Mucosa of descending colon (tissue), 3 donors: Measurements from ENCODE around the gene MOB1B. TPM values are rescaled to one million over a fixed set of nuclear protein-coding genes. Genes with fewer than 3 reads are reported as not detected.
"Not testable (repeated sequence)": the region's sequence is repeated elsewhere in the genome, so short reads cannot be mapped to it uniquely, and the experiment has no call there.

Experiments used
- ATAC-seq: fragments of 200-7000 bp; cut with Tn5 transposase; one replicate; pipeline ENCODE4 v1.9.1; 2020; ENCODE audit warnings: mild to moderate bottlenecking, moderate library complexity
- DNase-seq, 3 donors: peaks; one replicate each; pipeline ENCODE4 v3.0.0-alpha.2; 2020
- H3K36me3 ChIP-seq: fragments of 200-600 bp; one replicate; pipeline ENCODE4 v1.8.0; 2021; ENCODE audit warnings: low read depth, mild to moderate bottlenecking
- H3K4me1 ChIP-seq: fragments of 200-600 bp; one replicate; pipeline ENCODE4 v1.8.0; 2021; ENCODE audit warnings: low read depth, mild to moderate bottlenecking
- H3K4me3 ChIP-seq: fragments of 200-600 bp; one replicate; pipeline ENCODE4 v1.8.0; 2021; ENCODE audit warnings: mild to moderate bottlenecking
- H3K9me3 ChIP-seq: fragments of 200-600 bp; one replicate; pipeline ENCODE4 v1.8.0; 2021; ENCODE audit warnings: mild to moderate bottlenecking
- intact Hi-C, 2 donors: fragments of 100-400 bp; cut with DNase I in 1 of 2; cut with micrococcal nuclease in 1 of 2; formaldehyde crosslinking; loops; one replicate each; pipeline versions ENCODE4 v1.11.0 to v1.11.1; 2022; cut with DNase I, micrococcal nuclease
- total RNA-seq, 3 donors: library from RNA; stranded (reverse); fragmentation: NEBNext Ultra II Directional in 2 of 3; extraction: Animal tissue kit (Norgen Biotek cat#: 25700) in 2 of 3; gene quantifications; one replicate each; pipeline versions ENCODE4 v1.2.1 to v1.2.4, GENCODE V29; 2021 to 2023
- TF ChIP-seq, protein P1 (sequence below): fragments of 200-600 bp; IDR thresholded peaks from one replicate; pipeline ENCODE4 v1.8.0; 2022; ENCODE audit warnings: antibody characterized with exemption, mild to moderate bottlenecking
- donor health status: DM: no; HTN: no; CAD: no; lungs with moderate emphysema.
- donor health status: DM: no; HTN: no; CAD: no.
- donor health status: DM: no; HTN: yes; CAD: no.

The MOB1B gene
- total RNA-seq, 3 donors from 2014 or later: 12.2 to 22.3 (median 12.8) TPM

DNA sequence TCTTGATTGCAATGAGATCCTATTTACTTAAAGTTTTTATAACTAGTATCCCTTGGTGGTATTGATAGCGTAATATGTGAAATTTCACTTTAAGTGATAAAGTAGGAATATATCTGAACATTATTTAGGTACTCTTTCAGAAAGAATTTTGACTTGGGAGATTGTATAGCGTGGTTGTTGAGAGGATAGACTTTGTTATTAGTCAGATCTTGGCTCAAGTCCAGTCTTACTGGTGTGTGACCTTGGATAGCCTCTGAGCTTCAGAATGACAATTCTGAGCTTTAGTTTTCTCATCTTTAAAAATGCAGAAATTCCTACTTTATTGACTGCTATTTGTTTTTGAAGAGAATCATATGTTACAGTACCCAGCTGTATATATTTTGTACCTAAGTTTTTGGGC lies 123.9 kb downstream of the MOB1B start:
- Histone ChIP-seq H3K4me3 (no peak overlapping the region), H3K36me3 (no peaks in the 10 kb centered on the region), H3K9me3 (no peaks in the 10 kb centered on the region), H3K4me1 (no peaks in the 10 kb centered on the region)
- intact Hi-C loops: no loop called here
- DNase-seq (peak in 1 of 3 donors; percentile 29), ATAC-seq (peak; percentile 46)
- TF ChIP-seq, protein P1, sequence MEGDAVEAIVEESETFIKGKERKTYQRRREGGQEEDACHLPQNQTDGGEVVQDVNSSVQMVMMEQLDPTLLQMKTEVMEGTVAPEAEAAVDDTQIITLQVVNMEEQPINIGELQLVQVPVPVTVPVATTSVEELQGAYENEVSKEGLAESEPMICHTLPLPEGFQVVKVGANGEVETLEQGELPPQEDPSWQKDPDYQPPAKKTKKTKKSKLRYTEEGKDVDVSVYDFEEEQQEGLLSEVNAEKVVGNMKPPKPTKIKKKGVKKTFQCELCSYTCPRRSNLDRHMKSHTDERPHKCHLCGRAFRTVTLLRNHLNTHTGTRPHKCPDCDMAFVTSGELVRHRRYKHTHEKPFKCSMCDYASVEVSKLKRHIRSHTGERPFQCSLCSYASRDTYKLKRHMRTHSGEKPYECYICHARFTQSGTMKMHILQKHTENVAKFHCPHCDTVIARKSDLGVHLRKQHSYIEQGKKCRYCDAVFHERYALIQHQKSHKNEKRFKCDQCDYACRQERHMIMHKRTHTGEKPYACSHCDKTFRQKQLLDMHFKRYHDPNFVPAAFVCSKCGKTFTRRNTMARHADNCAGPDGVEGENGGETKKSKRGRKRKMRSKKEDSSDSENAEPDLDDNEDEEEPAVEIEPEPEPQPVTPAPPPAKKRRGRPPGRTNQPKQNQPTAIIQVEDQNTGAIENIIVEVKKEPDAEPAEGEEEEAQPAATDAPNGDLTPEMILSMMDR: no peak

DNA sequence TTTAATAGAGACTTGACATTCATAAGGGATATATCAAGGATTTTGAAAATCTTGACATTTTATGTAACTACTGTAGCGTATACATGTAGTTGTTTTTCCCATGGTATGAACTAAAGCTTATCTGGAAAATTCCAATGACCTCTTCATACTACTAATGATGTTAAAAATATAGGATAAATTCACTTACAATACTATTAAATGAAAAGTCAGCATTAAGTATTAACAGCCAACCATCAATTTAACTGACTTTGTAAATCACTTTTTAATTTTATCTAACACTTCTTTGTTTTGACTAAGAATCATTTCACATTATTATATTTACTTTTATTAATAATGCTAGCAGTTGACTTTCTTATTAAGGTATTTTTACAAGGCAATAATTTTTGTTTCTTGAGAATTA lies 125.4 kb downstream of the MOB1B start:
- H3K36me3 ChIP-seq: no peaks in the 10 kb centered on the region
- intact Hi-C loops: no loop called here
- no peaks in the 10 kb centered on the region for H3K9me3 ChIP-seq
- no peak overlapping the region for H3K4me3 ChIP-seq
- TF ChIP-seq, protein P1: no peak
- DNase-seq: no peak
- no peak for ATAC-seq
- no peaks in the 10 kb centered on the region for H3K4me1 ChIP-seq

DNA sequence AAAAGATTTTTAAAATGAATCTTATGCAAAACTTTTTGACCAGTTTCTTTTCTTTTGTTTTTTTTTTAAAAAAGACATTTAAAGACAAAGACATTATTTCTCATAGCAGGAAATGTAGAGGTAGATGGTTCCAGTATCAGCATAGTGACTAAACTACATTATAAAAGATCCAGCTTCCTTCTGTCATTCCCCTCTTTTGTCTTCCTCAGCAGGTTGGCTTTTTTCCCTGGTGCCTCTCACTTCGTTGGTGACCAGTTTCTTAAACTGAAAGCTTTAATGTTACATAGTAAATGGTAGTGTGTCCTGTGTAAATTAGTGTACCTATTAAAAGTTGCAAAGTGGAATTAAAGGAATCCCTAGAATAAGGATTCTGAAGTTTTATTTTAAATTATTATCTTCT lies 127.3 kb downstream of the MOB1B start:
- TF ChIP-seq, protein P1: no peak
- DNase-seq: no peak
- intact Hi-C loops: no loop called here
- Histone ChIP-seq H3K4me3 (no peak overlapping the region), H3K36me3 (no peaks in the 10 kb centered on the region), H3K4me1 (no peaks in the 10 kb centered on the region), H3K9me3 (no peaks in the 10 kb centered on the region)
- ATAC-seq: no peak

DNA sequence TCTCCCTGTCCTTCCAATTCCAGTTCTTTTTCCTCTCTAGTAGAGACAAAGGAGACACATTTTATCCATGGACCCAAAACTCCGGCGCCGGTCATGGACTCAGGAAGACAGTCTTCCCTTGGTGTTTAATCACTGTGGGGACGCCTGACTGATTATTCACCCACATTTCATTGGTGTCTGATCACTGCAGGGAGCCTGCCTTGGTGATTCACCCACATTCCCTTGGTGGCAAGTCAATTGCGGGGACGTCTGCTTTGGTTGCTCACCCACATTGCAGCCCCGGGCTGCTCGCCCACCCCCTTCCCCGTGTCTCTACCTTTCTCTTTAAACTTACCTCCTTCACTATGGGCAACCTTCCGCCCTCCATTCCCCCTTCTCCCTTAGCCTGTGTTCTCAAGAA lies 129.9 kb downstream of the MOB1B start:
- H3K4me3 ChIP-seq, DNase-seq, H3K9me3 ChIP-seq, intact Hi-C loops, H3K4me1 ChIP-seq, ATAC-seq, H3K36me3 ChIP-seq: not testable (repeated sequence)

Other genes starting within 250 kb of the MOB1B start
- gene JCHAIN, start 235.9 kb upstream of the MOB1B start, total RNA-seq: 100 to 1,000 TPM; 258 to 602 (median 347) TPM
- gene UTP3, start 213.8 kb upstream of the MOB1B start, total RNA-seq: 10 to 100 TPM; 15.8 to 23.4 (median 20.5) TPM
- gene RUFY3, start 180.4 kb upstream of the MOB1B start, total RNA-seq: 10 to 100 TPM; 31.9 to 54.2 (median 46.0) TPM
- 10 to 100 TPM; 70.2 to 81.5 (median 70.6) TPM for gene GRSF1, start 62.5 kb upstream of the MOB1B start, total RNA-seq
- 10 to 100 TPM in 2 of 3 donors, 1 to 10 TPM in 1; 9.5 to 16.9 (median 11.1) TPM for gene DCK, start 91.3 kb downstream of the MOB1B start, total RNA-seq